Measurements from ENCODE around the gene ZNF101. TPM values are rescaled to one million over a fixed set of nuclear protein-coding genes. Genes with fewer than 3 reads are reported as not detected.

ZNF101 gene
- total RNA-seq, 1 donor from 2014 or later = 13.5 TPM

- no peak for FAIRE-seq
- DNase-seq (ENCODE audit: low spot score in 2 of 2) = no peak
These were observed 36.2 kb downstream of the ZNF101 start for GRCh38 chr19:19704836-19705235.

- DNase-seq (ENCODE audit: low spot score in 2 of 2) (no peak), FAIRE-seq (no peak)
These were observed 41.9 kb downstream of the ZNF101 start for GRCh38 chr19:19710506-19710905.

DNA sequence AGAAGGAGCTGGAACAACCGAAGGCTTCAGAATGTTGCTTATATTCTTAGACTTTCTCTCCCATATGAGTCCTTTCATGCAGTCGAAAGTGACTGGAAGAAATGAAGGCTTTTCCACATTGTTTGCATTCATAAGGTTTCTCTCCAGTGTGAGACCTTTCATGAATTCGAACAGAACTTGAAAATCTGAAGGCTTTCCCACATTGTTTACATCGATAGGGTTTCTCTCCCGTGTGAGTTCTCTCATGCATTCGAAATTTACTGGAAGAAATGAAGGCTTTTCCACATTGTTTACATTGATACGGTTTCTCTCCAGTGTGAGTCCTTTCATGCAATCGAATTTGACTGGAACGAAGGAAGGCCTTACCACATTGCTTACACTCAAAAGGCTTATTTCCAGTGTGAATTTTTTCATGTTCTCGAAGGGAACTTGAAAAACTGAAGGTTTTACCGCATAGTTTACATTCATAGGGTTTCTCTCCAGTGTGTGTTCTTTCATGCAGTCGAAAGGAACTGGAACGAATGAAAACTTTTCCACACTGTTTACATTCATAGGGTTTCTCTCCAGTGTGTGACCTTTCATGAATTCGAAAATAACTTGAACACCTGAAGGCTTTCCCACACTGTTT is 42.8 kb downstream of the ZNF101 start:
- DNase-seq (ENCODE audit: low spot score in 2 of 2) = no peak
- FAIRE-seq = no peak

DNA sequence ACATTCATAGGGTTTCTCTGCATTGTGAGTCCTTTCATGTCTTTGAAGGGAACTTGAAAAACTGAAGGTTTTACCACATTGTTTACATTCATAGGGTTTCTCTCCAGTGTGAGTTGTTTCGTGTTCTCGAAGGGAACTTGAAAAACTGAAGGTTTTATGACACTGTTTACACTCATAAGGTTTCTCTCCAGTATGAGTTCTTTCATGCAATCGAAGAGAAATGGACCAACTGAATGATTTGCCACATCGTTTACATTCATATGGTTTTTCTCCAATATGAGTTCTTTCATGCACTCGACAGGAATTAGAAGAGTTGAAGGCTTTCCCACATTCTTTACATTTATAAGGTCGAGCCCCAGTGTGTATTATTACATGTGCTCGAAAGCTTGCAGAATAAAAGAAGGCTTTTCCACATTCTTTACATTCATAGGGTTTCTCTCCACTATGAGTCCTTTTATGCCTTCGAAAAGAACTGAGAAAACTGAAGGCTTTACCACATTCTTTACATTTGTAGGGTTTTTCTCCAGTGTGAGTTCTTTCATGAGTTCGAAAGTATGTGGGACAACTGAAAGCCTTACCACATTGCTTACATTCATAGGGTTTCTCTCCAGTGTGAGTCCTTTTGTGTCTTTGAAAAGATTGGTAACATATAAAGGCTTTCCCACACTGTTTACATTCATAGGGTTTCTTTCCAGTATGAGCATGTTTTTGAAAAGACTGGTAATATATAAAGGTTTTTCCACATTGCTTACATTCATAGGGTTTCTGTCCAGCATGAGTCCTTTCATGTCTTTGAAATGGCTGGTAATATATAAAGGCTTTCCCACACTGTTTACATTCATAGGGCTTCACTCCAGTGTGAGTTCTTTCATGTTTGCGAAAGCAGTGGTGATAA is 43.5 kb downstream of the ZNF101 start:
- no peak for FAIRE-seq
- DNase-seq (ENCODE audit: low spot score in 2 of 2) = no peak

DNA sequence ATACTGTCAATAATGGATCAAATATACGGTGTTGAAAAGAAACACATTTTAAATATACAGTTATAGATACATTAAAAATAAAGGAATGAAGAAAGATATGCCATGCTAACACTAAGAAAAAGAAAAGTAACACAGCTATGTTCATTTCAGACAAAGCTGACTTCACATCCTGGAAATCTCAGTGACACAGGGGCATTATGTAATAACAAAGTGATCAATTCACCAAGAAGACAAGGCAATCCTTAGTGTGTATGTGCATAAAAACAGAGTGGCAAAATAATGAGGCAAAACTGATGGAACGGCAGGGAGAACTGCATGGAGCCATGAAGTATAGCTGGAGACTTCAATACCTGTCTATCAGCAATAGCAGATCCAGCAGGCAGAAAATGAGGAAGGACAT is 51.2 kb downstream of the ZNF101 start:
- FAIRE-seq = no peak

DNA sequence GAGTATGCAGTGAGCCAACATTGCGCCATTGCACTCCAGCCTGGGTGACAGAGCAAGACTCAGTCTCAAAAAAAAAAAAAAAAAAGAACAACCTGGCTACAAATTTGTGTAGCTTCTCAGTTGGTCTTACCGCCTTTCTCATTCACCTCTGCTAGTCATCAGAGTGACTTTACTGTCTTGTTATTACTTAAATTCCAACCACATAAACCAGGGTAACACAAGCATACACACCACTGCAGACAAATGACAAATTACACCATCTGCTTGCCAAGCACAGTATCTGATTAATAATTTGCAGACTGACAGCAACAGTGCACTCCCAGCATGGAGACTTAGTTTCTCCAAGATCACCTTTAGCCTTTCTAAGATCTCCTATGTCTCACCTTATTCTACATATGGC is 53.3 kb downstream of the ZNF101 start:
- DNase-seq (ENCODE audit: low spot score in 2 of 2) (no peak), FAIRE-seq (no peak)

More for the DNA sequence above, 51.2 kb downstream of the ZNF101 start:
- DNase-seq (ENCODE audit: low spot score in 2 of 2) = no peak

- FAIRE-seq (no peak), DNase-seq (ENCODE audit: low spot score in 2 of 2) (peak; percentile 97 to 99)
These were observed 64.2 kb downstream of the ZNF101 start, which contains the start of gene ZNF14 for GRCh38 chr19:19732579-19733501. Gene ZNF14, minus strand, starts transcription at chr19:19733112. Its CDS starts 154 bp downstream, at chr19:19732958.

Small RNAs within 50 kb of the gene (small RNA-seq; reads per million reads assigned to genes)
- not detected for gene AC011458.2

Other genes with a start within 250 kb of the ZNF101 start
- 2.4 TPM for gene TSSK6, start 153.3 kb upstream of the ZNF101 start, total RNA-seq
- gene NDUFA13, start 152.6 kb upstream of the ZNF101 start, total RNA-seq = 86.8 TPM
- 5.7 TPM for gene YJEFN3, start 139.9 kb upstream of the ZNF101 start, total RNA-seq
- 0.82 TPM for gene CILP2, start 130.6 kb upstream of the ZNF101 start, total RNA-seq
- 11.4 TPM for gene PBX4, start 50.2 kb upstream of the ZNF101 start, total RNA-seq
- gene LPAR2, start 40.6 kb upstream of the ZNF101 start, total RNA-seq = 14.7 TPM
- gene GMIP, start 25.2 kb upstream of the ZNF101 start, total RNA-seq = 15.1 TPM
- gene ATP13A1, start 5.2 kb upstream of the ZNF101 start, total RNA-seq = 22.0 TPM
- gene ZNF14, start 64.3 kb downstream of the ZNF101 start, total RNA-seq = 28.1 TPM
- 57.1 TPM for gene ZNF506, start 152.9 kb downstream of the ZNF101 start, total RNA-seq
- 41.2 TPM for gene ZNF253, start 197.0 kb downstream of the ZNF101 start, total RNA-seq
- gene ZNF93, start 232.1 kb downstream of the ZNF101 start, total RNA-seq = 27.3 TPM

All from frontal cortex (tissue), 4 donors.